ENCODE measurements around the gene PSMA6. TPM values are rescaled to one million over a fixed set of nuclear protein-coding genes. Genes with fewer than 3 reads are reported as not detected.
"Not testable (repeated sequence)": the region's sequence is repeated elsewhere in the genome, so short reads cannot be mapped to it uniquely, and the experiment has no call there.

Gene PSMA6
- total RNA-seq, 4 donors from 2014 or later: 158 to 180 (median 170) TPM

GRCh38 chr14:35333264-35333730, 41.1 kb downstream of the PSMA6 start:
- ATAC-seq (ENCODE audit: low FRiP score) (no peak), DNase-seq (ENCODE audit: low spot score) (no peak)
- no peak for TF ChIP-seq CTCF (IDR thresholded peaks at IDR 0.05)

- no peak for TF ChIP-seq CTCF (IDR thresholded peaks at IDR 0.05)
- DNase-seq (ENCODE audit: low spot score) (no peak), ATAC-seq (ENCODE audit: low FRiP score) (peak; percentile 17)
These were observed 41.9 kb downstream of the PSMA6 start for GRCh38 chr14:35333797-35334743.

- DNase-seq (ENCODE audit: low spot score) (no peak), ATAC-seq (ENCODE audit: low FRiP score) (peak; percentile 6)
- no peak for TF ChIP-seq CTCF (IDR thresholded peaks at IDR 0.05)
These were observed 43.4 kb downstream of the PSMA6 start for GRCh38 chr14:35335388-35336092.

- not testable (repeated sequence) for DNase-seq (ENCODE audit: low spot score); ATAC-seq (ENCODE audit: low FRiP score)
These were observed 44.0 kb downstream of the PSMA6 start for GRCh38 chr14:35336171-35336493.

- ATAC-seq (ENCODE audit: low FRiP score): peak; percentile 85
- TF ChIP-seq CTCF (IDR thresholded peaks at IDR 0.05): no peak
- peak; percentile 81 for DNase-seq (ENCODE audit: low spot score)
These were observed 44.5 kb downstream of the PSMA6 start for GRCh38 chr14:35336494-35337268.

- no peak for ATAC-seq (ENCODE audit: low FRiP score)
- DNase-seq (ENCODE audit: low spot score): no peak
- TF ChIP-seq CTCF (IDR thresholded peaks at IDR 0.05): no peak
These were observed 45.4 kb downstream of the PSMA6 start for GRCh38 chr14:35337269-35338255.

Measured in omental fat pad (tissue), 4 donors.